ENCODE data around the gene STRN3.
"Not testable (repeated sequence)": the region's sequence is repeated elsewhere in the genome, so short reads cannot be mapped to it uniquely, and the experiment has no call there.

STRN3 gene

DNA sequence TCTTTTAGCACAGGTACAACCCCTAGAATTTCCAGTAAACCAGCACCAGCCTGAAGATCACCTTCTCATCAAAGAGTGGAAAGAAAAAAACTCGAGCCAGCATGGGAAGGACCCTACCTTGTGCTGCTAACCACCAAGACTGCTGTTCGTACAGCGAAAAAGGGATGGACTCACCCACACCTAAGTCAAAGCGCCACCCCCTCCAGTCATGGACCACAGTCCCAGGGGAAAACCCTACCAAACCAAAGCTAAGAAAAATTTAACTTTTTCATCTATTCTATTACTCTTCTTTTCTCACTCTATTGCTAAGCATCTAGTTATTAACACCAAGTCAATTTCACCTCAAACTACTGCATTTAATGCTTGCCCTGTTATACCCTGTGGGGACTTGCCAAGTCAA lies 56.4 kb downstream of the STRN3 start:
- not testable (repeated sequence) for DNase-seq

DNA sequence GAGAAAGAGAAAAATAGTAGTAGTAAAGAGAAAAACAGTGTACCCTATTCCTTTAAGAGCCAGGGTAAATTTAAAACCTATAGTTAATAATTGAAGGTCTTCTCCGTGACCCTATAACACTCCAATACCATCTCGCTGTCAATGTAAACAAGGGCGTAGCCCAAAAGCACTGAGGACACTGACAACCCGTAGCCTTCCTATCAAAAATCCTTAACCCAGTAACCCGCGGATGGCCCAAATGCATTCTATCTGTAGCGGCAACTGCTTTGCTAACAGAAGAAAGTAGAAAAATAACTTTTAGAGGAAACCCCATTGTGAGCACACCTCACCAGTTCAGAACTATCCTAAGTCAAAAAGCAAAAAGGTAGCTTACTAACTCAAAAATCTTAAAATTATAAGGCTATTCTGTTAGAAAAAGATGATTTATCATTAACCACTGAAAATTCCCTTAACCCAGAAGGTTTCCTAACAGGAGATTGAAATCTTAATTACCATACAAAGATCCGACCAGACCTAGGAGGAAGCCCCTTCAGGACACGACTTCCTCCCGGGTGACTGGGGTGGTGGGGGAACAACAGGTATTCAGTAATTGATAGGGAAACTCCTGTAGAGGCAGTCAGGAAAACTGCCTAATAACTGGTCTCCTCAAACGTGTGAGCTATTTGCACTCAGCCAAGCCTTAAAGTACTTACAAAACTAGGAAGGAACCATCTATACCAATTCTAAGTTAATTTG lies 58.6 kb downstream of the STRN3 start:
- DNase-seq: not testable (repeated sequence)

DNA sequence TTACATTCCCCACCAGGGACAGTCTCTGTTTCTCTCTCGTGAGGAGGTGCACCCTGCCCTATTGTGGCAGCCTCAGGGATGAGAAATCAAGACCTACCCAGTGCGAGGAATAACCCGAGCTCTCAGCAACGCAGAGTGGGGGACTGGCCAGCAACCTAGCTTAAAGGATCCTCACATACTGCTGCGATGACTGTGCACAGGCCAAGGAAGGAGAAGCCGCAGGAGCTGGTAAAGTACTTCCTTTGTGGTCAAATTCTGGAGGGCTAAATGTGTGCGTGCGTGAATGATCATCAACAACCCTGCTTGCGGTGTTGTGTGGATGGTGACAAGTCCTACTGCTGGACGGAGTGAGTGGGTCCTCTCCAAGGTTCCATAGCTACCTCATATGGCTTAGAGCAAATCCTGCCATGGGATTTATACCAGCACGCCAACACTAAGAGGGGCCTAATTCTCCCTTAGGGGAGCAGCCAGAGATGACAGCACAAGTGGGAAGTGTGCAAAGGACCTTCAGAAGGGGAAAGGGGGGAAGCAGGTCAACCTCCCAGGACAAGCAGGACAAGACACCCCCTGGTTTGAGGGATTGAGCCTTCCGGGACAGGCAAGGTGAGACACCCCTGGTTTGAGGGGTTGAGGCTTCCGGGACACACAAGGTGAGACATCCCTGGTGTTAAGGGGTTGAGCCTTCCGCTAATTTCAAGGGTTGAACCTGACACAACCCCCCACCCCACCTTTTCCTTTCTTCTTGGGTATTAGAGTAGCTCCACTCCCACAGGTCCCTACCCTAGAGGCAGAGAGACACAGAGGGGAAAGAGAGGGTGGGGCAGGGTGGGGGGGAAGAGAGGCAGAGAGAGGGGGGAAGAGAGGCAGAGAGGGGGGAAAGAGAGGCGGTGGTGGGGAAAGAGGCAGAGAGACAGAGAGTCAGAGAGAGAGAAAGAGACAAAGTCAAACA lies 59.5 kb downstream of the STRN3 start:
- DNase-seq: peak; percentile 31

DNA sequence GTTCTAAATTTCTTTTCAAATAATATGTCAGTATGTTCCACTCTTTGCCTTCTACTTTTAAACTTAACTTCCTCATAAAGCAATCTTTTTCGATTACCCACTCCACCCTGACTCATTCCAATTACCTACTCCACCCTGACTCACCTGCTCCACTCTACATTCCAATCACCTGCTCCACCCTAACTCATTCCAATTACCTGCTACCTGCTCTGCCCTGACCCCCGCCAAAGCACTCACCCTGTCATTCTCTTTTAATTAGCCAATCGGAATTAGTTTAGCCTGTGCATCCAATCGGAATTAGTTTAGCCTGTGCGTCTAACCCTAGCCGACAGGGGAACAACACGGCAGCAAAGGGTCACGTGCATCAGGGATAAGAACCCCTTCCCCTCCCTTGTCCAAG lies 60.3 kb downstream of the STRN3 start:
- not testable (repeated sequence) for DNase-seq

DNA sequence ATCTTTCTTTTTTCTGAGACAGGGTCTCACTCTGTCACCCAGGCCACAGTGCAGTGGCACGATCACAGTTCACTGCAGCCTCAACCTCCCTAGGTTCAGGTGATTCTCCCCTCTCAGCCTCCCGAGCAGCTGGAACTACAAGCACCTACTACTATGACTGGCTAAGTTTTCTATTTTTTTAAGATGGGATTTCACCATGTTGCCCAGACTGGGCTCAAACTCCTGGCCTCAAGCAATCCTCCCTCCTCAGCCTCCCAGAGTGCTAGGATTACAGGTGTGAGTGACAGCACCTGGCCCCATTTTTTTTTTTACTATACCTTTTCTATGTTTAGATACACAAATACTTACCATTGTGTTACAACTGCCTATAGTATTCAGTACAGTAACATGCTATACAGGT lies 63.6 kb downstream of the STRN3 start:
- not testable (repeated sequence) for DNase-seq

DNA sequence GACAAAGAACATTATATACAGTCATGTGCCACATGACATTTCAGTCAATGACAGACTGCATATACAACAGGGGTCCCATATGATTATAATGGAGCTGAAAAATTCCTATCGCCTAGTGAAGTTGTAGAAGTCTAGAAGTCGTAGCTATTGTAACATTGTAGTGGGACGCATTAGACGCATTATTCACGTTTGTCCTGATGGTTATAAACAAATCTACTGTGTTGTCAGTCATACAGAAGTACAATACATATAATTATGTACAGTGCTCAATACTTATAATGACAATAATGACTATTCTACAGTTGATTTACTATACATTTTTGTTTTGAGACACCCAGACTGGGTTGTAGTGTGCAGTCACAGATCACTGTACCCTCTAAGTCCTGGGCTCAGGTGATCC lies 64.8 kb downstream of the STRN3 start:
- no peak for DNase-seq

DNA sequence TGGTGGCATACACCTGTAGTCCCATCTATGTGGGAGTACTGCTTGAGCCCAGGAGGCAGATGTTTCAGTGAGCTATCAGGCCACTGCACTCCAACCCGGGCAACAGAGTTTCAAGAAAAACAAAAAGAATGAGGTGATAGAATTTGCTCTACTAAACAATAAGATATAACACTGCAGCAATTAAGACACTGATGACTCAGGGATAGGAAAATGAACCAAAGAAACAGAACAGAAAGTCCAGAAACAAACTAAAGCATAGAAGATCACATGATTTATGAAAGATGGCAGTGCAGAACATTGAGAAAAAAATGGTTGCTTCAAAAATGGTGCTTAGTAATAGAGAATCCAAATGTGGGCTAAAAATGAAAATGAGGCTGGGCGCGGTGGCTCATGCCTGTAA lies 66.0 kb downstream of the STRN3 start:
- no peak for DNase-seq

DNA sequence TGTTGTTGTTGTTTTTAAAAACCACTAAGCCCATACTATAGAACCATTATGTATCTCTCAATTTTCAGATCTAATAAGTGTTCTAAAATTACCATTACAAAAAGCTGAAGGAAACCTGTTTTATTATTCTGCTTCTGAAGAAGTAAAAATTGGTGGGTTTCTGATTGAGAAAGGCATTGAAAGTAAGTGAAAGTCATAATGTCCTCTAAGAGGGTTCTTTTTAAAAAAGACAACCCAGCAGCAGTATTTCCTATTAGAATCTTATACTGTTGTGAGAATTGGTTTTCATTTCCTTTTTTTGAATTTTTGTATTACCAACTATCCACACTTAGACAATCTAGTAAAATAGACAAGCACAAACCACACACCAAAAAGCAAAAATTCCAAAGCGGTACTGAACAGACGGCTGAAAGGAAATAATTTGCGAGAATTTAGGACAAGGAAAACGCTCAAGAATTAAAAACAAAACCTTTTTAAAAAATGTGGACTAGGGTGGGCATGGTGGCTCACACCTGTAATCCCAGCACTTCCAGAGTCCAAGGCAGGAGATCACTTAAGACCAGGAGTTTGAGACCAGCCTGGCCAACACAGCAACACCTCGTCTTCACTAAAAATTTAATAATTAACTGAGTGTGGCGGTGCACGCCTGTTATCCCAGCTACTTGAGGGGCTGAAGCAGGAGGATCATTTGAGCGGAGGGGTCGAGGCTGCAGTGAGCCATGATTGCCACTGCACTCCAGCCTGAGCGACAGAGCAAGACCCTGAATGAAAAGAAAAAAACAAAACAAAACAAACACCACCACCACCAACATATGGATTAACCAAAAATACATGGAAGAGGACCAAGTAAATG lies 67.4 kb downstream of the STRN3 start:
- no peak for DNase-seq

DNA sequence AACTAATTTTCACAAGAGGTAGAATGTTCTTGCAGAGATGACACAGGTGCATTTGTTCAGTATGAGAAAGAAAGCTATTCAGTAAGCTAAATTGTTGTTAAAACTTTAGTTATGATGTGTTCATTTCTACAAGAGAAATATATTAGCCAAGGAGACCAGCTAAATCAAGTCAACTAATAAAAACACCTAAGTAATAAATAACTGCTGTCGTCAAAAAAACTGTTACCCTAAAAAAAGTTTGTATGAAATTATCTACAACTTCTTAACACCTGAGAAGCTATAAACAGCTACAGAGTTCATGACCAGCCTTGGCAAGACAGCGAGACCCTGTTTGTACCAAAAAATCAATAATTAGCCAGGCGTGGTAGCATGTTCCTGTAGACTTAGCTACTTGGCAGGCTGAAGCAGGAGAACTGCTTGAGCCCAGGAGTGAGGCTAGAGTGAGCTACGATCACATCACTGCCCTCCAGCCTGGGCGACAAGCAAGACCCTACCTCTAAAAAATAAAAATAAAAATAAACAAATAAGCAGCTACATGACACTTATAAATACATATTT lies 68.3 kb downstream of the STRN3 start:
- DNase-seq: no peak

DNA sequence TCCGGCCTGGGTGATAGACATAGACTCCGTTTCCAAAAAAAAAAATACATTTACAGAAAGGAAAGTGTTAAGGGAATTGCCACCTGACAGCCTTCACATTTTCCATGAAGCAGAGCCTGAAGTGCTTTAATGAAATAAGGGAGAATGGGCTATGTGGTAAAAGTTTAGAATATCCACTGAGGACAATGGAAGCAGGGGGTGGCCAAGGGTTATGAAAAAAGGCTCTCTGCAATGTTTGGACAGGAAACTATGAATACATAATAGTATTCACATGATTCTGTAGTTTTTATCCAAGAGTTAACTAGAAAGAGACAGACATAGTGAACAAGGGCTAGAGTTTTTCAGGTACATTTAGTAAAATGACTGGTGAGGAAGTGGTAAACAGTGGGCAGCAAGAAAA lies 76.5 kb downstream of the STRN3 start:
- no peak for DNase-seq

DNA sequence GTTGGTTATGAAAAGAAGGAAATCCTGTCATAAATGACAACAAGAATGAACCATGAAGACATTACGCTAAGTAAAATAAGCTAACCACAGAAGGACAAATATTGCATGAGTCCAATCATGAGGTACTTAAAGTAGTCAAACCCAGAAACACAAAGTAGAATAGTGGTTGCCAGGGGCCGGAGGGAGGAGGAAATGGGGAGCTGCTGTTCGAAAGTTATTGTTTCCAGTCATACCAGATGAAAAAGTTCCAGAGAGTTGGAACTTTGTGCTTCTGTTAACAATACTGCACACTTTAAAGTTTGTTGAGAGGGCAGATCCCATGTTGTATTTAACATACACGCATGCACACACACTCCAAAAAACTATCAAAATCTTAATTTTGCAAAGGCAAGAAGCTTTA lies 82.5 kb downstream of the STRN3 start:
- no peak for DNase-seq

DNA sequence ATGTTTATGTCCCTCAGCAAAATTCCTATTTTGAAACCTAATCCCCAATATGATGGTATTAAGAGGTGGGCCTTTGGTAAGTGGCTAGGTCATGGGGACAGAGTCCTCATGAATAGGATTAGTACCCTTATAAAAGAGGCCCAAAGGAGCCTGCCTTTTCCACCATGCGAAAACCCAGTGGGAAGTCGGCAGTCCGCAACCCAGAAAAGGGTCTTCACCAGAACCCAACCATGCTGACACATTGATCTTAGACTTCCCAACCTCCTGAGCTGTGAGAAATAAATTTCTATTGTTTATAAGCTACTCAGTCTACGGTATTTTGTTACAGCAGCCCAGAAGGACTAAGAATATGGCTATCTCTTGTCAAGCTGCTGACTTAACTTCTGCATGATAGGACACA lies 85.3 kb downstream of the STRN3 start:
- DNase-seq: no peak

DNA sequence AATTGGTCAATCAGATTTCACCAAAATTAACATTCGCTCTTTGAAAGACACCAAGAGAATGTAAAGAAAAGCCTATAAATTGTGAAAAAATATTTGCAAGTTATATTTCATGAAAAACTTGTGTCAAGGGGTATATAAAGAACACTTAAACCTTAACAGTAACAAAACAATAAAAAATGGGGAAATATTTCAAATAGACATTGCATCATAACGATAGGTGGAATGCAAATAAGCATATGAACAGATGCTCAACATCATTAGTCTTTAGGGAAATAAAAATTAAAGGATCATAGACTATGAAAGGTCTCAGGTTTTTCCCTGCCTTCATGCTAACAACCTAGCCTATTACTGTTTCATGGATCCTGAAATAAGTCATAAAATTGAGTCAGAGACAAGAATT lies 87.6 kb downstream of the STRN3 start:
- no peak for DNase-seq

DNA sequence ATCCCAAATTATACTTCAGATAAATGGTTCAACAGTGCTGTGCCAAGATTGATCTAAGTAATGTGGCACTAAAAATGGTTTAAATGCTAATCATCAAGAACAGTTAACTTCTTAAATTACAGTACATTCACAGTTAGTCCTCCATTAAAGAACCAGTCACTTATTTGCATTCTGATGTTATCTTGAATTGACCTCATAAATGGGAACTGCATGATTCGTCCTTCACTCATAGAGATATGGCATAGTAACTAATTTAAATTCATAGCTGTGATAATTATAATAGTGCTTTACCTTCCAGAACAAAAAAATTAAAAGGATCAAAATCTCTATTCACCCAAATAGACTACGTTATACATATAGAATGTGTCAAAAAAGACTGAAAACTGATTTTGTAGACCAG lies 90.7 kb downstream of the STRN3 start:
- DNase-seq: no peak

DNA sequence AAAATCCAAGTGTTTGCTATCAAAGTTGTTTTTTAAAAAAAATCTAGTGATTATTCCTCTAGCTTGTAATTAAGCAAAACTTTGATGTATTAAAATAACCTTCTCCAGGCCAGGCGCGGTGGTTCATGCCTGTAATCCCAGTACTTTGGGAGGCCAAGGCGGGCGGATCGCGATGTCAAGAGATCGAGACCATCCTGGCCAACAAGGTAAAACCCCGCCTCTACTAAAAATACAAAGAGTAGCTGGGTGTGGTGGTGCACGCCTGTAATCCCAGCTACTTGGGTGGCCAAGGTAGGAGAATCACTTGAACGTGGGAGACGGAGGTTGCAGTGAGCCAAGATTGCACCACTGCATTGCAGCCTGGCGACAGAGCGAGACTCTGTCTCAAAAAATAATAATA lies 92.2 kb downstream of the STRN3 start:
- not testable (repeated sequence) for DNase-seq

DNA sequence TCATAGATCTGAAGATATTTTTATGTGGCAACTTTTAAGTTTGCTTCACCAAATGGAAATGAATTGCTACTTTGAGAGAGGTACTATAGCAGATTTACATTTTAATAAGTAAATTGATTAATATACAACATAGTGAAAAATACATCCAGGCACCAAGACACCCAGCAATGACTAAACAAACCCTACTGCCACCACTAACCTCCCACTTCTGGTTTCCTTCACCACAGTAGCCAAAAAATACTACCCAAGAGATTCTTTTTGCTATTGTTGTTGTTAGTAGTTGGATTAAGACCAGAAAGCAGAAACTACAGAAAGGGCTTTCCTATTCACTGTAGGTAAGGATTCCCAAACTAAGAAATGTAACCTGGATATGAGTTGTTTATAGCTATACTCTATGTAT lies 97.7 kb downstream of the STRN3 start:
- DNase-seq: no peak

DNA sequence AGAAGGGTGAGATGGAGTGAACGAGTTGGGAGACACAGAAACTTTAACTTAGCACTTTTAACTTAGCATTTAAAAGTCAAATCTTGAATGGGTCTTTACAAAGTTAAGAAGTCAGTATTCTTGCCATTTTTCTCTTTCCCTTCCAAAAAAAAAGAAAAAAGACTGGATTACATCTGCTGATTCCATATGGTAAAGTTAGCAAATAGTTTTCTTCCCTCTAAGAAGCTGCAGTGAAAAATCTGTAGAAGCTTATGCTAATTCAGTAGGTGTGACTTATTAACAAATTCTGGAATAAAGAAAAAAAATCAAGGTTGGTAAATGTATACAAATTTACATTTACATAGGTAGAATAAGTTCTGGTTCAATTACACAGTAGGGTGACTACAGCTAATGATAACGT lies 100.9 kb downstream of the STRN3 start:
- DNase-seq: no peak

DNA sequence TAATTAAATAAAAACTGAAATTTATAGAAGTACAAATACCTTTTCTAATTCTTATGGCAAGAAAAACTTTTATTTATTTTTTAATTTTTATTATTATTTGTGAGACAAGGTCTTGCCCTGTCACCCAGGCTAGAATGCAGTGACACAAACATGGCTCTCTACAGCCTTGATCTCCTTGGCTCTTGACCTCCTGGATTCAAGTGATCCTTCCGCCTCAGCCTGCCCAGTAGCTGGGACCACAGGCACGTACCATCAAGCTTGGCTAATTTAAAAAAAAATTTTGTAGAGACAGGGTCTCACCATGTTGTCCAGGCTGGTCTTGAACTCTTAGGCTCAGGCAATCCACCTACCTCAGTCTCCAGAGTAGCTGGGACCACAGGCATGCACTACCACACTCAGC lies 104.4 kb downstream of the STRN3 start:
- DNase-seq: no peak

DNA sequence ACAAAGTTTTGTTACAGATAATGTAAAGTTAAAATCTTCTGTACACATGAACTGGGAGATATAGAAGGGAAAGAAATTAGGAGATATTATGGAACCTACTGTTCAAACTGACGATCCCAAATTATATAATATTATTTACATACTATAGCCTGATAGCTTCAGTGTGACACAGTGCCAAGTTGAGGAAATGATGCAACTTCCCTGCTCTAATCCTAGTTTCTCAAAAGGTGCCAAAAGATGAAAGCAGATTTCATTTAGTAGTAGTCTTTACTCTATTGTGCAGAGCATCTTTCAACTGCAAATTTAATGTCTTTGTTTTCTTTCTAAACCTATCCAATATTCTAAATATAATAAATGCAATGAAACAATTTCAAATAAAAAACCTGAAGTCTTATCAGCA lies 104.9 kb downstream of the STRN3 start:
- DNase-seq: peak; percentile 8

DNA sequence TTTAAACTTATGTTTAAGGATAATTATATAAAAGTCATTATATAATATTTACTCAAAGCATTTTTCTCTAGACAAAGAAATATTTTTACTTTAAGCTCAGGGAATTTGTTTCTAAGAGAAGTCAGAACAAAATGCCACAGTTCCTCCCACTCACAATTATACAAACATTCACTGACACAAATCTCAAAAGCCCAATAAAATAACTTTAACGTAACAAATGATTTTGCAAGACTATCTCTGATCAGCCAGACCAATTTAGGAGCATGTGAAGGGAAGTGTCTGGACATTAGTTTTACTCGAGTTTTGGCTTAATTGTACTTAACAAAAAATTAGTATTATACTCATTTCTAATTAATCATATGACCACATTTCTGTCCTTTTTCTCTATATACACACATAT lies 110.6 kb downstream of the STRN3 start:
- DNase-seq: no peak

DNA sequence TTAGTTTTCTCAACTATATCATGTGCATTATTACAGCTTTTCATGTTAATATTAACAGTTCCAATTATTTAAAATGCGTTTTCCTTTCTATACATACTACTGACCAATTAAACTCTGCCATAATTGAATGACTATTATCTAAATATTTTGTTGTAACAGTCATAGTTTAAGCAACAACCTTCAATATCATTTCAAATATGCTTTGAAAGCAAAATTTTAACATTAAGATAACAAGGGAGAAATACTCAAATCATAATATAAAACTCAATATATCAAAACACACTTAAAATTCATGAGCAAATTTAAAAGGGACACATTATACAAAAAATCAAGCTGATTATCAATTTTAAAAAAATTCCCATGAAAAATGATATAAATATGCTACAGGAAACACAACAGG lies 111.4 kb downstream of the STRN3 start:
- no peak for DNase-seq

DNA sequence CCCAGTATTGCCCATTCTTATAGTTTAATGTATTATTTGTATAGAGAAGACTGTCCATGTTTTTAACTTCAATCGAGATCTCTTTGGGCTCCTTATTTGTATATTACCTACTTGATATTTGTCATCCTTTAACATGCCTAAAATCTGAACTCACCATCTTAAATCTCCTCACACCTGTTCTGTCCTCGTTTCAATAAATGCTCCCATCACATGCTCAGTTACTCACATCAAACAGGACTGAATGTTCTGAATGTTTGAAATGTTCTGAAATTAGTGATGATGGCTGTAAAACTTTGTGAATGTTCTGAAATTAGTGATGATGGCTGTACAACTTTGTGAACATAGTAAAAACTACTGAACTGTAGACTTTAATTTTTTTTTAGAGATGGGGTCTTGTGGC lies 117.4 kb downstream of the STRN3 start:
- no peak for DNase-seq

DNA sequence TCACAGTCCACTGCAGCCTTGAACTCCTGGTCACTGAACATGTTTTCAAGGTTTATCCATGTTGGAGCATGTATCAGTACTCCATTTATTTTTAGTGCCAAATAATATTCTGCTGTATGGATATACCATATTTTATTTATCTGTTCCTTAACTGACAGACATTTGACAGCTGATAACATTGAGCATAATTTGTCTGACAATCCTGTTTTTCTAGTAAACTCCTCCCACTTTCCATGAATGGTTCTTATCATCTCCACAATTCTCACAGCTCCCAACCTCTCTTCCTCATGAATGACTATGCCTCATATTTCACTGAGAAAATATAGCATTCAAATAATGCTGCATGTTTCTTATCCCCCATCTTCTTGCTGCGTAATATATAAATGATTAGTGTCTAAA lies 118.5 kb downstream of the STRN3 start:
- no peak for DNase-seq
